Suprapubic skin (tissue), 4 donors: ENCODE data around the gene TCP1.

ENCODE experiments used
- EP300 ChIP-seq: sonication (generic); formaldehyde crosslinking; IDR thresholded peaks from one replicate; pipeline ENCODE4 v1.6.1; 2017; ENCODE audit warnings: antibody characterized with exemption
- POLR2A ChIP-seq, 2 donors: fragments of 450-650 bp; IDR thresholded peaks; one replicate each; pipeline ENCODE4 v1.6.1; 2017; ENCODE audit warnings: antibody characterized with exemption in 2 of 2, mild to moderate bottlenecking in 2 of 2, moderate library complexity in 2 of 2
- POLR2AphosphoS5 ChIP-seq, 3 donors: sonication (generic); formaldehyde crosslinking; IDR thresholded peaks; one replicate each; pipeline ENCODE4 v1.6.1; 2017; ENCODE audit warnings: antibody characterized with exemption in 3 of 3
- TF ChIP-seq, protein P1 (sequence below), 2 donors: fragments of 200-600 bp in 1 of 2; fragments of 450-650 bp in 1 of 2; sonication (generic) in 1 of 2; IDR thresholded peaks; one replicate each; pipeline ENCODE4 v1.5.1; 2016 to 2019; ENCODE audit warnings: antibody characterized with exemption in 2 of 2, mild to moderate bottlenecking in 1 of 2, moderate library complexity in 1 of 2

DNA sequence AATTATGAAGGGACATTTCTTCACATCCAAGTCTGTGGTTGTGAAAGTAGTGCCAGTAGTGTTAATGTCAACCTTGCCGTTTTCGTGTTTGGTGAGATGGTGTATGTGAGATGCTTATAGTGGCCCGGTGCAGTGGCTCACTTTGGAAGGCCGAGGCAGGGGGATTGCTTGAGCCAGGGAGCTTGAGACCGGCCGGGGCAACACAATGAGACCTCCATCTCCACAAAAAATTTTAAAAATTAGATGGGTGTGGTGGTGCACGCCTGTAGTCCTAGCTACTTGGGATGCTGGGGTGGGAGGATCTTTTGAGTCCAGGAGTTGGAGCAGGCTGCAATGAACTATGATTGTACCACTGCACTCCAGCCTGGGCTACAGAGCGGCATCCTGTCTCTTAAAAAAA lies 48.1 kb upstream of the TCP1 start:
- TF ChIP-seq, protein P1, sequence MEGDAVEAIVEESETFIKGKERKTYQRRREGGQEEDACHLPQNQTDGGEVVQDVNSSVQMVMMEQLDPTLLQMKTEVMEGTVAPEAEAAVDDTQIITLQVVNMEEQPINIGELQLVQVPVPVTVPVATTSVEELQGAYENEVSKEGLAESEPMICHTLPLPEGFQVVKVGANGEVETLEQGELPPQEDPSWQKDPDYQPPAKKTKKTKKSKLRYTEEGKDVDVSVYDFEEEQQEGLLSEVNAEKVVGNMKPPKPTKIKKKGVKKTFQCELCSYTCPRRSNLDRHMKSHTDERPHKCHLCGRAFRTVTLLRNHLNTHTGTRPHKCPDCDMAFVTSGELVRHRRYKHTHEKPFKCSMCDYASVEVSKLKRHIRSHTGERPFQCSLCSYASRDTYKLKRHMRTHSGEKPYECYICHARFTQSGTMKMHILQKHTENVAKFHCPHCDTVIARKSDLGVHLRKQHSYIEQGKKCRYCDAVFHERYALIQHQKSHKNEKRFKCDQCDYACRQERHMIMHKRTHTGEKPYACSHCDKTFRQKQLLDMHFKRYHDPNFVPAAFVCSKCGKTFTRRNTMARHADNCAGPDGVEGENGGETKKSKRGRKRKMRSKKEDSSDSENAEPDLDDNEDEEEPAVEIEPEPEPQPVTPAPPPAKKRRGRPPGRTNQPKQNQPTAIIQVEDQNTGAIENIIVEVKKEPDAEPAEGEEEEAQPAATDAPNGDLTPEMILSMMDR (IDR thresholded peaks at IDR 0.05) = no peak
- TF ChIP-seq POLR2AphosphoS5 (IDR thresholded peaks at IDR 0.05) (no peak), POLR2A (IDR thresholded peaks at IDR 0.05) (no peak), EP300 (no peak)
